Choroid plexus epithelial cell (primary cell): ENCODE results near the gene B3GALT6.
A peak's percentile ranks its signal among the peaks of the same experiment; 100 is the strongest.

Source experiments
- DNase-seq: peaks from one replicate; pipeline ENCODE4 v3.0.0-alpha.2; 2010; ENCODE audit warnings: low read depth
- H3K4me3 ChIP-seq: 2 replicates; pipeline ENCODE4 v1.5.1; 2011; ENCODE audit warnings: low read depth, mild to moderate bottlenecking, control low read depth, low read length, moderate library complexity
- TF ChIP-seq, protein P1 (sequence below): conservative IDR thresholded peaks from 2 replicates; pipeline ENCODE4 v1.5.1; 2011; ENCODE audit warnings: low read depth, mild to moderate bottlenecking, control low read depth, inconsistent platforms, low read length, moderate library complexity

The B3GALT6 gene

DNA sequence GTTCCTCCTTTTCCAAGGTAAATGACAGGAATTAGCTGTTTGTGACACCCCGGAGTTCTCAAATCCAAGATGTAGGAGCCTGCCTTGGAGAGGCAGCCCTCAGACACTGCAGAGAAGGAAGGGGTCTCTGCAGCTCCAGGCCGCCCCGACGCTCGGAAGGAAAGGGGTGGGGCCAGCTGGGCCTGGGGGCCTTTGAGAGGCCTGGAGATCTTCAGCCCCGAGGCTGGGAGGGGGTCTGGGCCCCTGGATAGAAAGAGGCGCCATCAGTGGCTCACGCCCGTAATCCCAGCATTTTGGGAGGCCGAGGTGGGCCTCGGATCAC lies 24.5 kb upstream of the B3GALT6 start:
- no peak overlapping the region for H3K4me3 ChIP-seq
- no peak for DNase-seq
- TF ChIP-seq, protein P1, sequence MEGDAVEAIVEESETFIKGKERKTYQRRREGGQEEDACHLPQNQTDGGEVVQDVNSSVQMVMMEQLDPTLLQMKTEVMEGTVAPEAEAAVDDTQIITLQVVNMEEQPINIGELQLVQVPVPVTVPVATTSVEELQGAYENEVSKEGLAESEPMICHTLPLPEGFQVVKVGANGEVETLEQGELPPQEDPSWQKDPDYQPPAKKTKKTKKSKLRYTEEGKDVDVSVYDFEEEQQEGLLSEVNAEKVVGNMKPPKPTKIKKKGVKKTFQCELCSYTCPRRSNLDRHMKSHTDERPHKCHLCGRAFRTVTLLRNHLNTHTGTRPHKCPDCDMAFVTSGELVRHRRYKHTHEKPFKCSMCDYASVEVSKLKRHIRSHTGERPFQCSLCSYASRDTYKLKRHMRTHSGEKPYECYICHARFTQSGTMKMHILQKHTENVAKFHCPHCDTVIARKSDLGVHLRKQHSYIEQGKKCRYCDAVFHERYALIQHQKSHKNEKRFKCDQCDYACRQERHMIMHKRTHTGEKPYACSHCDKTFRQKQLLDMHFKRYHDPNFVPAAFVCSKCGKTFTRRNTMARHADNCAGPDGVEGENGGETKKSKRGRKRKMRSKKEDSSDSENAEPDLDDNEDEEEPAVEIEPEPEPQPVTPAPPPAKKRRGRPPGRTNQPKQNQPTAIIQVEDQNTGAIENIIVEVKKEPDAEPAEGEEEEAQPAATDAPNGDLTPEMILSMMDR = no peak

DNA sequence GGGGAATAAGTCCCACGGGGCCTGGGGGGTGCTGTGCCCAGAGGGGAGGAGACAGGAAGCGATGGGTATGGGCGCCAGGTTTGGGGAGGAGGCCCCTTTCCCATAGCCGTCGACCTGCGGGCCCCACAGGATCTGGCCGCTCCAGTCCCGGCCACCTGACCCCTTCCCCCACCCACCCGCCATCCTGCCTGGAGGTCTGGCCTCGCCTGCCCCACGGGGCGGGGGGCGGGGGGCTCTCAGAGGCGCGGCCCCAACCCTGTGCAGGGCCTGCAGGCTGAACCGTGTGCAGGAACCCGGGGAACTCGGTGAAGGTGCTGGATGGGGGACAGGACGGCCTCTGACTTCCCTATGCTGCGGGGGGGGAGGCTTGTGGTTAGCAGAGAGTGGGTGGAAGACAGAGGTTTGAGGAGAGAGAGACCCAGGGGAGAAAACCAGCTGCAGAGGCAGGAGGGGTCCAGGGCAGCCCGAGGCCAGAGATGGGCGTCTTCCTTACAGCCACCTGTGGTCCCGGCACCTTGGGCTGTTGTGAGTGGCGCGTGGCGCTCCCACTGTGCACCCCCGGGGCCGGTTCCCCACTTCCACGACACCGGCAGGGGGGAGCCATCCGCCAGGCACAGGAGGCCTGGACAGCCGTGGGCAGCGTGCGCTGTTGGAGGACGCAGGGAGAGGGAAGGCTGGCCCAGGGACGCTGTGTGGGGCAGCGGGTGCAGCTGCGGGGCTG lies 23.2 kb upstream of the B3GALT6 start:
- peak; percentile 40 for DNase-seq
- TF ChIP-seq, protein P1 = no peak
- no peak overlapping the region for H3K4me3 ChIP-seq

DNA sequence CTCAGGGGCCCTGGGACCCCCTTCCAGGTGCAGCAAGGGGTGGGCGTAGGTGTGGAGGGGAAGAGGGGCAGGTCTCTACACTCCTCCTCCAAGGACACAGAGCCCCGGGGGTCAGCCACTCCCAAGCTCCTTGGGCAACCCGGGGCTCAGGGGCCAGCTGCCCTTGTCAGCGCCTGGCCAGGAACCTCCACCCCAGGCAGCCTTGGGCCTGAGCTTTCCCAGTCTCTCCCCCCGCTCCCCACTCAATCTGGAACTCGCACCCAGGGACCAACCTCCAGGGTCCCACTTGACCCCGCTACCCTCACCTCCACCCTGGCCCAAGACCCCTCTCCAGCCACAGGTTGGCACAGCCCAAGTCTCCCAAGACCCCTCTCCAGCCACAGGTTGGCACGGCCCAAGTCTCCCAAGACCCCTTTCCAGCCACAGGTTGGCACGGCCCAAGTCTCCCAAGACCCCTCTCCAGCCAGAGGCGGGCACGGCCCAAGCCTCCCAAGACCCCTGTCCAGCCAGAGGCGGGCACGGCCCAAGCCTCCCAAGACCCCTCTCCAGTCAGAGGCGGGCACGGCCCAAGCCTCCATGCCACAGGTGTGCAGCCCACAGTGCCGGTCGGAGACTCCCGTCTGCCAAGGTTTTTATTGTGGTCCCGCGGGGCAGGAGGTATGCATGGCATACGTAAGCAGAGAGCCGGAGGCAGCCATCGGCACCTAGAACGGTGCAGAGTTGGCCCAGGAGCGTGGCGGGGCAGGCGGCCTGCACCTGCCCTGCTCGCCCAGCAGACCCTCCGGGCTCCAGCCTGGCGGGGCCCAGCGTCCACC lies 21.1 kb upstream of the B3GALT6 start:
- DNase-seq = no peak
- H3K4me3 ChIP-seq = no peak overlapping the region
- TF ChIP-seq, protein P1 = no peak

DNA sequence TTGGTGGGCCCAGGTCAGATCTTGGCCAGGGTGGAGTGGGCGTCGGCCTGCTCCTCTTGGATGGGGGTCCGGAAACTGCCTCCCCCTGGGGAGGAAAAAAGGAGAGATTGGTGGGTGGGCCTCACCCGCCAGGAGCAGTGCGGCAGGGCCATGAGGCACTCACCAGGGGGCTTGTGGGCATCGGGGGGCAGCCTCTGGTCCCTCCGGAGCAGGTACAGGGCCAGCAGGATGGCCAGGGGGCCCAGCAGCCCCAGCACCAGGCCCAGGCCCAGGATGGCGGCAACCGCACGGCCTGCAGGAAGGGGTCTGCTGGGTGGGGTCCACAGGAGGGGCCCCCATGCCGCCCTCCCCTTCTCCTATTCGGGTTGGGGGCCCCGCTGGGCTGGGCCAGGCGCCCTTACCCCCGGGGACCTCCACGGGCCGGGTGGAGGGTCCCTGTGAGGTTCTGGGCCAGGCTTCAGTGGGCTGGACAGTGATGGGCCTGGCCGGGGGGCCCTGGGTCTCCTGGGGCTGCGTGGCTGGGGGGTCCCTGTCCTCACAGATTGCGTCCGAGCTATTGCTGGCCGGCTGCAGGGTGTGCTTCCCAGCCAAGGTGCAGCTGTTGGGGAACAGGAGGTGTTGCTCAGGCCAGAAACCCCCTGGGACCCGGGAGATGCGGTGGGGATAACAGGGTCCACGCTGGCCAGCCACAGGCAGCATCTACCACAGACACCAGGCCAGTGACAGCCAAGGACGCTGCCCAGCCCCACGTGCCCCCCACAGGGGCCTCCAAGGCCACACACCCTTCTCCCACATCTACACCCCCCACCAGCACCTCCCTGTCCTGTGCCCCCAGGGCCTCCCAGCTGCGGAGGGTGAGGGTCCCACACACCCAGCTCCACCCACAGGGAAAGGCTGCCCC lies 20.2 kb upstream of the B3GALT6 start:
- no peak for DNase-seq
- H3K4me3 ChIP-seq = no peak overlapping the region
- TF ChIP-seq, protein P1 = no peak

DNA sequence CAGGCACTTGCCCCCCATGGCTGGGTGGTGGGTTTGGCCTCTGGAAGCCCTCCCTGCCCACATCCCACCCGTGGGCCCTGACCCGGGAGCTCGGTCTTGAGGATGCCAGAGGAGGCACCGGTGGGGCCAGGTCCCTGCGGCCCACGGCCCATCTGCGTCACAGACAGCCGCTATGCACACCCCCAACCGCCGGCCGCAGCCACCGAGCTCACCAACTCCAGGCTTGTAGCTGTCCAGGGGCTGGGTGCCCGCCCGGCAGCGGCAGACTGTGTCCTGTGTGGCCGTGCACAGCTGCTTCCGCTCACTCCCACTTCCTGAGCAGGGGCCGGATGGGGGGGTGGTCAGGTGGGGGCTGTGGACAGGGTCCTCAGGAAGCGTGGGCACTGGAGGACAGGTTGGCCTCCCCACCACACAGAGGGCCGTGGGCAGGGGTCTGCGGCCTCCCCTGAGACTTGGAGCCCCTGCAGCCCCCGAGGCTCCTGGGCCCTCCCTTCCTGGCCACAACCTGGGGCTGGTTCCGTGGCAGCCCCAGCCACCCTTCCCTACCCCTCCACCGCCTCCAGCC lies 19.2 kb upstream of the B3GALT6 start:
- no peak overlapping the region for H3K4me3 ChIP-seq
- no peak for DNase-seq
- TF ChIP-seq, protein P1 = no peak

DNA sequence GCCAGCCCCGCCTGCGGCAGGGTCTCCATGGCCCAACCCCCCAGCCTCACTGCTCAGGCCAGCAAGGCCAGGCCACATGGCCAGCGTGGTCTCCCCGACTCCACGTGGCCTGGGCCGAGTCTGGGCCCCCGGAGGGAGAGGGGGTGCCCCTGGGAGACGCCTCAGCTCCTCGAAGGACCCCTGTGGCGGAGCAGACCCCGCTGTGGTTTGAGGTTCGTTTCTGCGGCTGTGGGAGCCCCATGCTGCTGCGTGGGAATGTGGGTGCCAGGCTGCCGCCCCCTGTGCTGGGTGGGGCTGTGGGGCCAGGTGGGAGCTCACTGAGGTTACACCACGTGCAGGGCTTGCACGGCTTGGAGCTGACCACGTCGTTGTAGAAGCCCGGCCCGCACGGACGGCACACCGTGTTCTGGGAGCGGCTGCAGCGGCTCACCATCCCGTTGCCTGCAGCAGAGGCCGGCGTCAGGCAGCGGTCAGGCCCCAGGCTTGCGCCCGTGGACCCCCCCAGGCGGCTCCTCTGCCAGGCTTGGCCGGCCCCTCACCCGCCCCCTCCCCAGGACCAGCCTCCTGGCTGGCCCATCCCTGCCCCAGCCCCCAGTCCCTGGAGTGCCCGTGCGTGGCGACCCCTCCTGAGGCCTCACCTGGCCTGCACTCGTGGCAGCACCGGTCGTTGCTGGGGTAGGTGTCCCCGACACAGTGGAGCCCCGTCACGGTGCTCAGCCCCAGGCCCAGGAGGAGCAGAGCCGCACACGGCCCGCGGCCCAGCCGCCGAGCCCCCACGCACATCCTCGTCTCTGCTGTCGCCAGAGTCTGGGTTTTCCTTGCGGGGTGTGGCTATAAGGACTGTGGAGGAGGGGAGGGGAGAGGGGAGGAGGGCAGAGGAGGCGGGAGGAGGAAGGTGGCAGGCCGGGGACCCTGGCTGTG lies 18.4 kb upstream of the B3GALT6 start, which contains the start of gene TNFRSF4:
Gene TNFRSF4, minus strand, starts transcription at position 809 of the 921 bp plus-strand sequence. Its CDS starts 26 bp downstream, at position 783.
- TF ChIP-seq, protein P1 = no peak
- no peak within 1 kb of the TSS for H3K4me3 ChIP-seq
- no peak for DNase-seq
